HG03342 (cell line): ENCODE results near the gene PRICKLE2.

Experiments
- ATAC-seq: cut with Tn5 transposase; IDR thresholded peaks from one replicate; pipeline ENCODE4 v1.9.1; 2021; ENCODE audit warnings: mild to moderate bottlenecking, moderate library complexity; ENCODE audit not compliant: unreplicated experiment

The PRICKLE2 gene

DNA sequence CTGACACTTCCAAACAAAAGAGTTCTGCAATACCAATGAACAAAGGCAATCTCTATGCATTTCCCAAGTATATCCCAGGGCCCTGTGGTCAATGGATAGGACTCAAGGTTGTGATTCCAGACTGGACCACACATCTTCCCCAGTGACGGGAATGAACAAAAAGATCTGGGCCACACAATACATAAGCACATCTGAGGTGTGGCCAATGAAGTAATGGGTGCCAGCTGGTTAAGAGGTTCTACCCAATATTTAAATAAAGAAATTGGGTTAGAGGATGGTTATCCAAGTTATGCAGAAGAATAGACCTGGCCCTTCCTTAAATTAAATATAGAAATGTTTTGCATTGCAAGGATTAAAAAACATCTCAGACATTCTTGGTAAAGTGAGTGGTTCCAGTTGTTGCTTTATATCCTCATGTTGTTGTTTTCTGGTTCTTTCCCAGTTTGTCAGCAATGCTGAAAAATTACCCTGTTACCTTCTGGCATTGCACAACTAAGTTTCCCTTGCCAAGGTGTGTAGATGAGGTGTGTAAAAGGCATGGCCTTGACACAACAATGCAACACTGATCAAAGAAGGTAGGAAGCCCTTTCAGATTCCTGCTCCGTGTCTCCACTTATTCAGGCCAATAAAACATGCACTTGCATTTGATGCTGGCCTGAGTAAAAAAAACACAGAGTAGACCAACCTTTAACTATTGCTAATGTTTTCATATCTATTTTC, 86.5 kb downstream of the PRICKLE2 start:
- no peak for ATAC-seq

DNA sequence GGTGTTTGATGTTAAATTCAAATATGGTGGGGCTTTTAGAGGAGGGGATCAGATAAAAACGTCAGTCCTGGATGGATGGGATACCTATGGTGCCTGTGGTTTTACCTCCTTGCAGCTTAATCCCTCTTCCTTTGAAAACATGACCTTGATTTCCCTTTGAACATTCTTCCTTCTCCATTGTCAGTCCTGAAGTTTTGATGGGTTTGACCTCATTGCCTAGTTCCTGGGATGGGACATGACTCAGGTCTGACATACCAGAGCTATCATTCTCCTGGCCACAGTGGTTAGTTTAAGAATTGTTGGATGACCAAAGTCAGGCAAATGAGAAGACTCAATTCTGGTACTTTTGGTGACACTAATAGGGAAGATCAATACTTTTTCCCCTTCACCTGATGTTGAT, 87.2 kb downstream of the PRICKLE2 start:
- no peak for ATAC-seq

DNA sequence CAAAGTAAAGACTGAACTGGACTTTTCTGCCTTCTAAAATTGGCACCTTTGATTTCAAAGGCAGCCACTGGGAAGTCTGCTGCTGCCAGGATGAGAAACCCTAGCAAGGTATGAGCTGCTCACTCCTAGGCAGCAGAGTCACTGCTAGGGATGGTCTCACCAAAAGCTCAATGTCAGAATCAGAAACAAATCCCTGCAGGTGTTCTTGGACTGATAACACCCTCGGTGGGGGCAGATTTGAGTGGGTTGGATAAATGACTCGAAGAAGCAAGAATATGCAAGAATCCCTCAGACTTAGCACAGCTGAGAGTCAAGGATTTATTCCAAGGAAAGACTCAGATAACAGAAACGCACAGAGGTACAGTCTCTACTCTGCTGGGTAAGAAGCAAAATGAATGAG, 90.4 kb downstream of the PRICKLE2 start:
- ATAC-seq, result no peak

DNA sequence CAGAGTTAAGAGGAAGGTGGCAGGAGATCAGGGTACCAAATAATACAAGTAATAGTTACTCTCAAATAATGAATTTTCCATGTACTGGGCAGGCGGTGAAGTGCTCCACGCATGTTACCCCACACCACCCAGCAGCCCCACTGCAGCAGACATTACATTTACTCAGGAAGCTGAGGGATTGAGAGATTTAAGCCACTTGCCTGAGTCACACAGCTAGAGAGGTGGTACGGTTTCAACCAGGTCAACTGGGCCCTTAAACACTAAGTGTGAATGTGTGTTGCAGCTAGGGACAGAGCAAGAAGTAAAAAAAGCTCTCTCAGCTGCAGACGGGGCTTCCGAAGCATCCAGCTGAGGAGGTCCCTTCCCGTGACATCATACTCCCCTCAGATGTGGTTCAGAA, 91.3 kb downstream of the PRICKLE2 start:
- ATAC-seq, result no peak

DNA sequence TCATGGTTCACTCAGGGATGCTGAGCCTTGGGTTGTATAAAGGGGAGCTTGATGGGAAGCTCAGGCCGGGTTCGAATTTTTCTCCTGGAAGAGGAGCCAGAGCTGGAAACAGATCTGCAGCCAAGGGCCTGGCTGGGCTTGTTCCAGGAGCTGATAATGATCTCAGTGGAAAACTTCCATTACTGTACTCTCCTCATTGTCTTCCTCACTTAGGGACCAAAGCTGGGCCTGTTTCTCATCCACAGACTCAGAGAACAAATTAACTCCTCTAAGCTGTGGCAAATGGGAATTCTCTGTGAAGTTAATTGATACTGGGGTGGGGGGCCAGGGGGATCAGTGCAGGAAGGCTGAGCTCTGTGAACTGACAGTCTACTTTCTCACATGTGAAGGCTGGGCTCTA, 92.0 kb downstream of the PRICKLE2 start:
- ATAC-seq, result no peak

DNA sequence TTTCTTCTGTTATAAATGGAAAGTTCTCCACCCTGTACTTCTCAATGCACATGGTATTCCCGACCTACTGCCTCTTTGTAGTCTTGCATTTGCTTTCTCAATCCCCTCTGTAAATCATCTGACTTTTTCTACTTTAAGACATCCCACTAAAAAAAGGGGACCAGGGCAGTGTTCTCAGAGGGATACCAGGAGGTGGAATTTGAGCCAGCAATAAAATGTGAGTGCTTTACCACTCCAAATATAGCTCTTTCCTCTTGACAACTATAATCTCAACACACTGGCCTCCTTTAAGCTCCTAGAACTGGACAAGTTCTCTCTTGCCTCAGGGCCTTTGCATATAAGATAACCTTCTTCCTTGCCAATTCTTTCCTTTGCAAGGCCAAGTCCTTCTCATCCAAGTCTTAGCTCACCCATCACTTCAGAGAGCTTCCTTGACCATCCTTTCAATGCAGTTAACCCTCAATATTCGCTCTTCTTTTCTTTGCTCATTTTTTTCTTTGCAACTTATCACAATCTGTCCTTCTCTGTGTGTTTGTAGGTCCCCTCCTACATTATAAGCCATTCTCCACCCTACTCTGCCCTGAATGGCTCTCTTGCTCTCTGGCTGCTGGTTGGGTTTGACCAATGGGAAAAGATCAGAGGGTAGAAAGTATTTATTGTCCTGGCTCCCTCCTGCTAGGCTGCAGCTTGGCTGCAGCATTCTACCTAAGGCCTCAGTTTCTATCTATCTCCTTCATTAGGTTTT, 93.4 kb downstream of the PRICKLE2 start:
- ATAC-seq, result no peak

DNA sequence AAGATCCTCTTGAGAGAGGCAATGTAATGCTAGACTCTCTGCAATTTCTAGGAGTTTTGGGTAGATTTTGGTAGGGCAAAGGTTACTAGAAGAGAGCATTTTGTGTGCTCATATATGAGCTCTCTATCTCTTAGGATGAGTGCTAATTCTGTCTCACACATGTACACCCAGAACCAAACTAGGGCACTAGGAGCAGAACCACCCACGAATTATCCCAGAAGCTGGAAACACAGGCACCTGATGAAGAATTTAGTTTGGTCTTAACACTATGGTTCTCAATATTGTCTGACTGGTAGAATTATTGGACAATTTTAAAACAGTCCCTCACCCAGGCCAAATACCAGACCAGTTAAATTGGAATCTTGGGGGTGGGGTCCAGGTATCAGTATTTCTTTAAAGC, 94.8 kb downstream of the PRICKLE2 start:
- no peak for ATAC-seq

DNA sequence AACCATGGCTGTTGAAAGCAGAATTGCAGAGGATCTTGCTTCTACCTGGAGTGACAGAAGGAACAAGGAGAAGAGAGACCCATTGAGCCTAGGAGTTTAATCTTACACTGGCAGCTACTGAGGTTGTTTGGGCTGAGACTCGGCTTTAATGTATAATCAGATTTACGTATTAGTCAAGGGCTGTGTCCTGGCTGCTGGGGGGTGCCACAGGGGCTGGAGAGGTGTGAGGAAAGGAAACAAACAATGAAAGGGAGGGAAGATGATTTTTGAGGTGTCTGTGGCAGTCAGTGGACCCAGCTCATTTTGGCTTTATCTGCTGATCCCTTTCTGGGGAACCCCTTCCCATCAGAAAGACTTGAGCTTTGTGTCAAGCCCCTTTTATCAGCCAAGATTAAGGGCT, 95.7 kb downstream of the PRICKLE2 start:
- ATAC-seq, result no peak

DNA sequence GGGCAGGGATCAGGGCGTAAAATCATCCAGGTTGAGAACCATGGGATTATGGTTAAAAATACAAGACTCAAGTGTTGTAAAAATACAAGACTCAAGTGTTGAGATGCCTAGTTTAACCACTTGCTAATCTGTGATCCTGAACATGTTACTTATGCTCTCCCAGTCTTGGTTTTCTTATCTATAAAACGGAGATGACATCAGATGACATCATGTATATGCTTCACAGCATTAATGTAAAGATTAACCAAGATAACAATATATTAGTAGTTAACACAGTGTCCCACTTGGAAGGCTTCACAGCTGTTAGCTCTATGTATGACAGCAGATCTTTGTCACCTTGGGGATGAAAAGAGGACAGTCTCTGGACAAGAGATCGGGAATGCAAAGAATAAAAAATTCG, 96.2 kb downstream of the PRICKLE2 start:
- no peak for ATAC-seq

DNA sequence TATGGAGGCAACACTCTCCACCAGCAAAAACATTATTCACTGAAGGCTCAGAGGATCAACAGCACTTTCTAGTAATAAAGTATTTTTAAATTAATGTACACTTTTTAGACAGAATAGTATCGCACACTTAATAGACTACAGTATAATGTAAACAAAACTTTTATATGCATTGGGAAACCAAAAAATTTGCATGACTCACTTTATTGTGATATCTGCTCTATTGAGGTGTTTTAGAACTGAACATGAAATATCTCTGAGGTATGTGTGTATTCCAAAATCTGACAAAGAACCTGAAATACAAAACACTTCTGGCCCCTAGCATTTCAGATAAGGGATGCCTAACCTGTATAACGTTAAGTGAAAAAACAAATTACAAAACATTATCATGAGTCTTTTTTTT, 99.7 kb downstream of the PRICKLE2 start:
- no peak for ATAC-seq

DNA sequence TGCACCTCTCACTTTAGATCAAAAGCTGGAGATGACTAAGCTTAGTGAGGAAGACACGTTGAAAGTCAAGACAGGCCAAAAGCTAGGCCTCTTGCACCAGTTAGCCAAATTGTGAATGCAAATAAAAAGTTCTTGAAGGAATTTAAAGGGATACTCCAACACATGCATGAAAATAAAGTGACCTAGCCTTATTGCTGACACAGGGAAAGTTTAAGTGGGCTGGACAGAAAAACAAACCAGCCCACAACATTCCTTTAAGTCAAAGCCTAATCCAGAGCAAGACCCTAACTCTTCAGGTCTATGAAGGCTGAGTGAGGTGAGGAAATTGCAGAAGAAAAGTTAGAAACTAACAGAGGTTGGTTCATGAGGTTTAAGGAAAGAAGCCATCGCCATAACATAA, 101.3 kb downstream of the PRICKLE2 start:
- ATAC-seq, result no peak

DNA sequence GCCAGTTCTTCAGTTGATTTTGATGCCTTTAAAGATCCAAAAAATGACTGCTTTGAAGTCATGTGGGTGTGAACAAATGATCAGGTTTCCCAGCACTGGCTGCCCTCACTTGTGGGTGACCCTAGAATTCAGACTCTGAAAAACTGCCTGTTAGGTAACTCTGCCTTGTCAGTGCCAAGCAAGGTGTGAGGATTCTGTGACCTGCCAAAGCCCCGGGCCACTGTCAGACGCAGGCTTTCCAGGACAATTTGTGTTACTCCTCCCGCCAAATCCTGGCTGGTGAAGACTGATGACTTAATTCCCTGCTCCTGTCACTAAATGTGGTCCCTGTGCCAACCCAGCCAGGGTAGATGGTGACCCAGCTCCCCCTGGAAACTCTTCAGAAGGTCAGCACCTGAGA, 102.8 kb downstream of the PRICKLE2 start:
- ATAC-seq, result no peak

DNA sequence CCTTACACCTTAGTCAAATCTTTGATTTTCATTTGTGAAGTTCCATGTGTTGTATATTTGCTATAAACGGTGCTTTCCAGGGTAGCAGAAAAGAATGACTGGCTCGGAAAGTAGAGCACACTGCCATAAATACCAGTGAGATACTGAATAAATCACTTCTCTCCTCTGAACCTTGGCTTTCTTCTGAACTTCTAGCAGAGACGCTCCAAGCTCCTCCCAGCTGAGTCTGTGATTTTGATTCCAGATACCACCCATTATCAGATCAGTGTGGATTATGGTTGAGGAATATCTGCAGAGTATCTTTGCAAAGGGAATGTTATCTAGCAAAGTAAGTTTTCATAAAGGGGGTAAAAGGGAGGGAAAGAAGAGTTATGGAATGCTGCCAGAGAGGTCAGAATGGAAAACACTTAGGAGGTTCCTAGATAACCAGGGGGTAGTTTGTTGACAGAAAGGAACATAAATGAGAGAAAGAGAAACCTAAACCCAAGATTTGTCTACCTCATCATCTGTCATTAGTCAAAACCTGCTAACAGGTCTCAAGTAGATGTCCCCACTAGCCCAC, 103.4 kb downstream of the PRICKLE2 start:
- ATAC-seq, result no peak

DNA sequence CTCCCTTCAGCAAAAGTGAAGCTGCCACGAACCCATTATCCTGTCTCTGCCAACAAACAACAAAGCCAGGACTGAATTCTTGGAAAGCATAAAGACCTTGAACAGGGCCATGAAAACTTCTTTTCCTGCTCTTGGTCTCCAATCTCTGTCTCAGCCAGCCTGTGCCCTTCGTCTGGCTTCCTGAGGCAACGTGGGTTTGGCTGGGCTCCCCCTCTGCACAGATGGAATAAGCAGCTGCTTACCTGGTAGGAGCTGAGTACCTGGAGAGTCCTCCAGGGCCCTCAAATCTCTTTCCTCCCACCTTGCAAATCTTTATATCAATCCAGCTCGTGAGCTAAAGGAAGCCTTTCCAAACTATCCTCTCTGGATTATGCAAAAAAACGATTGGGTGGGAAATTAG, 104.4 kb downstream of the PRICKLE2 start:
- ATAC-seq, result no peak

DNA sequence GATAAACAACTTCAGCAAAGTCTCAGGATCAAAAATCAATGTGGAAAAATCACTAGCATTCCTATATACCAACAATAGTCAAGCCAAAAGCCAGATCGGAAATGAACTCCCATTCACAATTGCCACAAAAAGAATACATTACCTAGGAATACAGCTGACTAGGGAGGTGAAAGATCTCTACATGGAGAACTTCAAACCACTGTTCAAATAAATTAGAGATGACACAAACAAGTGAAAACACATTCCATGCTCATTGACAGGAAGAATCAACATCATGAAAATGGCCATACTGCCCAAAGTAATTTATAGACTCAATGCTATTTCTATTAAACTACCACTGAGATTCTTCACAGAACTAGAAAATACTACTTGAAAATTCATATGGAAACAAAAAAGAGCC, 107.8 kb downstream of the PRICKLE2 start:
- ATAC-seq, result no peak

DNA sequence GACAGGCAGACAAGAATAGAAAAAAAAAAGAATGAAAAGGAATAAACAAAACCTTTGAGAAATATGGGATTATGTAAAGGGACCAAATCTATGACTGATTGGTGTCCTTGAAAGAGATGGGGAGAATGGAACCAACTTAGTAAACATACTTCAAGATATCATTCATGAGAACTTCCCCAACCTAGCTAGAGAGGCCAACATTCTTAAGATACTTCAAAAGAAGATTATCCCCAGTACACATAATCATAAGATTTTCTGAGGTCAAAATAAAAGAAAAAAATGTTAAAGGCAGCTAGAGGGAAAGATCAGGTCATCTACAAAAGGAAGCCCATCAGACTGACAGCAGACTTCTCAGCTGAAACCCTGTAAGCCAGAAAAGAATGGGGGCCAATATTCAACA, 110.6 kb downstream of the PRICKLE2 start:
- no peak for ATAC-seq

DNA sequence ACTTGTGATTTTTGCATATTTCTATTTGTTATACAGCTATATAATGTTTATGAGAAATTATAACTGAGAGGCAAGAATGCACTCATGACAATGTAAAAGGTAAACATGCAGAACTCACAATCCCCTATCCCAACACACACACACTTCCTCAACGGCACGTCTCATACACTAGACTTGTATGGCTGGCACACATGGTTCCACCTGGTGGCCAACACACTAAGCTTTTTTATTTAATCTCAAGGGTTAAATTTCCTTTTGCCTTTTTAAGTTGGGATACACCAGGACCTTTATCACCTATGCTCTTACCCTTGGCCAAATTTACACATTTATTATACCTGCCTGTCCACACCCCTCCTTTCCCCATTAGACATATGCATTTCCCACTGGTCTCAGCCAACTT, 113.4 kb downstream of the PRICKLE2 start:
- no peak for ATAC-seq

DNA sequence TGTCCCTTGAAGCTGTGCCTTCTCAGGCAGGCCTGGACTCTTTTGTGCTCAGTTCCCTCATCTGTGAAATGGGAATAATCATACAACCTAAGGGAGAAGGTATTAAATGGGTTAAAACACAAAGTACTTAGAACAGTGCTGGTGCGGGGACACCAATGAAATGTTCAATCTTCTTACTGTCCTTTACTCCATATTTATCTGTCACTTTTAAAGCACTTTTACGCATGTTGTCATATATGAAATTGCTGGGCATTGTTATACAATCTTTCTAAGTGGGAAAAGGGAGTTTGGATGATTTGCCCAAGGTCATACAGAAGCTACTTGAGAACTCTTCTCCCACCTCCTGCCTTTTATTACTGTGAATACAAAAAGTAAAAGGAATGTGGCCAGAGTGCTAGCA, 114.2 kb downstream of the PRICKLE2 start:
- no peak for ATAC-seq

DNA sequence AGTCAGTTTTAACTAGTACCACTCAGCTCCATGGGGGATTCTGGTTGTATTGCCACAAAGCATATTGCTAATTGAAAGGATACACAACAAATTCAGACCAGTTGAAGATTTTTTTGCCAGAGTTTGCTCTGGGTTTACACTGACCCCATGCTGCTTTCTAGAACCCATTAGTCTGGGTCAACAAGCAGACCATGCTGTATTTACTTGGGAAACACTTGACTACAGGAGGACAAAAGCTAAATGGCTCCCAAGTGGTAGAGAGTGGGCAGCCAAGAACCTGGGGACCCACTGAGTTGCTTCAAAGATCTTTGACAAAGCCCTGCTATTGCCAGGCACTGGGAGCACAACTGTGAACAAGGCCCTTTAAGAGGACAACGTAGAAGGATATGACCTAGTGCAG, 115.2 kb downstream of the PRICKLE2 start:
- ATAC-seq, result no peak

DNA sequence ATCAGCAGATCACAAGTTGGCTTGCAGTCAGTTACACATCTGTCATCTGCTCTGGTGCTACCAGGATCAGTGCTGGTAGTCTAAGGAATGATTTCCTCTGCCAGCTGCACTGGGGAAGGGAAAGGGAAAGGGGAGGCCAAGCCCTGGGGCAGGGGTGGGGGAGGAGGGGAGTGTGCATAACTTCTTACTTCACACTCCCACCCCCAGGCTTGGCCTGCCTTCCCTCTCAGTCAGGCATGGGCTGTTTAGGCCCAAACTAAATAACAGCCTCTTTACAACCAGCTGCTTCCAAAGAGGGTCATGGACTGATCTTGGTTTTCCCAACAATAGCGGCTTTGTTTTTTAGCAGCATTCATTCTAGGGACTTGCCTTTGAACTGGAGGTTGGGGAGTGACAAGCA, 115.8 kb downstream of the PRICKLE2 start:
- ATAC-seq, result no peak

DNA sequence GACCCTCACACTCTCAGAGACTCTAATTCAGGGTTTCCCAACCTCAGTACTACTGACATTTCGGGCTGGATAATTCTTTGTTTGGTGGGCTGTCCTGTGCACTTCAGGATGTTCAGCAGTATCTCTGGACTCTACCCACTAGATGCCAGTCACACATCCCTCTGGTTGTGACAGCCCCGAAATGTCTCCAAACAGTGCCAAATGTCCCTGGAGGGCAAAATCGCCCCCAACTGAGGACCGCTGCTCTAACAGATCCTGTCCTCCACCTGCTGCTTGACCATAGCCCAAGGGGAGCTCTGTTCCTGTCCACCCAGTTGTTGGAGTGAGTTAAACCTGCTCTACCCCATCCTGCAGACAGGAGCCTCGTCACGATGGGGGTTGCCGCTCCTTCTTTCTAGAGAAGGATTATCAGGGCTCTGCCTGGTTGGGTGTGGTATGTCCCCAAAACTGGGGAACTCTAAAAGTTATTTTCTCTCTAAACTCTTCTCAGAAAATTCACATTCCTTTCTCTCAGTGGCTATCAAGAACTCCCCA, 116.4 kb downstream of the PRICKLE2 start:
- no peak for ATAC-seq

DNA sequence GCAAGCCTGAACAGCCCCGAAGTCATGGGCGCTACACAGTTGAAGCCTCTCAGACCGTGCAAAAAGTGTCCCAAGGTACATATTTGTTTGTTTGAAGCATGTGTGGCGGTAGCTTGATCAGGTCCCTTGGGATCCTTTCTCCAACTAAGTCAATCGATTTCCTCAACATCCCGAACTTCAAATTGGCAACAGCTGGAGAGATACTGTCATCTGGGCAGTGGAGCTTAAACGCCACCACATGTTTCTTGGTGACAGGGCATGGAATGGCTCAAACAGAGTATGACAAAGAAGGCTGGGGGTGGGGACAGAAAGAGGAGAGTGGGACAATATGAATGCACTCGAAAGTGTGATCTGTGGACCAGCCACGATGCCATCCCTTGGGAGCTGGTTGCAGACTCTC, 117.0 kb downstream of the PRICKLE2 start:
- ATAC-seq, result no peak
